ENCODE measurements around the gene CEACAM21.

The CEACAM21 gene

DNA sequence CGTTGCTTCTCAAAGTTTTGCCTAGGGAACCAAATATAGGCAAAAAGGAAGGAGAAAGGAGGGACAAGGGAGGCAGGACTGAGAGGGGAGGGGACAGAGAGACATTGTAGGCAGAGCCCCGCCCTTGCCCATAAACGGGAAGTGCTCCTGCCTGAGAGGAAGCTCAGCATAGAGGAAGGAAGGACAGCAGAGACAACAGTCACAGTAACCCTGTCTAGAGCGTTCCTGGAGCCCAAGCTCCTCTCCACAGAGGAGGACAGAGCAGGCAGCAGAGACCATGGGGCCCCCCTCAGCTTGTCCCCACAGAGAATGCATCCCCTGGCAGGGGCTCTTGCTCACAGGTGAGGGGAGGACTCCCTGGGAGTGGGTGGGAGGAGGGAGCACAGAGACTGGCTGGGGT, at the start of gene CEACAM21:
CEACAM21 (plus strand) TSS at position 169 of the 400 bp plus-strand sequence; CDS start at position 278, 109 bp downstream.
- Histone ChIP-seq H3K27me3 (ENCODE audit: control insufficient read depth, insufficient read depth, low read length) (peaks cover 7% of the 10 kb centered on the region), H3K4me3 (ENCODE audit: low read length) (no peak within 1 kb of the TSS)

DNA sequence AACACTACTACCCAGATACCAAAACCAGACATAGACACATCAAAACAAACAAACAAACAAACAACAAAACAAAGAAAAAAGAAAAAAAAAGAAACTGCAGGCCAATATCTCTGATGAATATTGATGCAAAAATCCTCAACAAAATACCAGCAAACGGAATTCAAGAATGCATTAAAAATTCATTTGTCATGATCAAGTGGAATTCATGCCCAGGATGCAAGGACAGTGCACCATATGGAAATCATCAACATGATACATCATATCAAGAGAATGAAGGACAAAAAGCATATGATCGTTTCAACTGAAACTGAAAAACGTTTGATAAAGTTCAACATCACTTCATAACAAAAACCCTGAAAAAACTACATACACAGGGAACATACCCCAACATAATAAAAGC, 48.9 kb upstream of the CEACAM21 start:
- H3K9ac ChIP-seq (ENCODE audit: low read length): no peak overlapping the region
- no peaks in the 10 kb centered on the region for H3K36me3 ChIP-seq (ENCODE audit: control insufficient read depth, insufficient read depth, low read length)
- H3K4me3 ChIP-seq (ENCODE audit: low read length): no peak overlapping the region
- H3K4me1 ChIP-seq (ENCODE audit: control insufficient read depth, insufficient read depth, low read length): peaks cover 3% of the 10 kb centered on the region
- H3K9me3 ChIP-seq (ENCODE audit: control insufficient read depth, low read length): no peaks in the 10 kb centered on the region
- peaks cover 24% of the 10 kb centered on the region for H3K27me3 ChIP-seq (ENCODE audit: control insufficient read depth, insufficient read depth, low read length)

More for the DNA sequence above, at the start of gene CEACAM21:
- no peak within 1 kb of the TSS for H3K9ac ChIP-seq (ENCODE audit: low read length)
- H3K4me1 ChIP-seq (ENCODE audit: control insufficient read depth, insufficient read depth, low read length): no peaks in the 10 kb centered on the region
- H3K9me3 ChIP-seq (ENCODE audit: control insufficient read depth, low read length): no peaks in the 10 kb centered on the region
- H3K36me3 ChIP-seq (ENCODE audit: control insufficient read depth, insufficient read depth, low read length): no peaks in the 10 kb centered on the region

DNA sequence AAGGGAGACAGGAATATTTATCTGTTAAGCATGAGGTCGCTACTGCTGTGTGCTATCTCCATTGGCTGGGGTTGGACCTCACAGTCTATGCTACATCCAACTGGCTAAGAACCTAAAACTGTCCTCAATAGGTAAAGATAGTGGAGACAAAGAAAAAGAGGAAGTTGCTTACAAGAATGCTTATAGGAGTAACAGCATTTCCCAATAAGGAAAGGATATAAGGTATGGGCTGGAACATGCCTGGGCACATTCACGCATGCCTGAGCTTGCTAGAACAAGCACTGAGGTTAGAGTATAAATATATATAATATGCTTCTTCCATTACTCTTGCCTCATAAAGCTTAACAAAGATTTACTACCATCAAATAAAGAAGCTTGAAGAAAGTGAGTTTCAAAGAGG, 47.9 kb upstream of the CEACAM21 start:
- no peak overlapping the region for H3K9ac ChIP-seq (ENCODE audit: low read length)
- no peaks in the 10 kb centered on the region for H3K9me3 ChIP-seq (ENCODE audit: control insufficient read depth, low read length)
- H3K4me3 ChIP-seq (ENCODE audit: low read length): no peak overlapping the region
- H3K4me1 ChIP-seq (ENCODE audit: control insufficient read depth, insufficient read depth, low read length): no peaks in the 10 kb centered on the region
- no peaks in the 10 kb centered on the region for H3K36me3 ChIP-seq (ENCODE audit: control insufficient read depth, insufficient read depth, low read length)
- peaks cover 14% of the 10 kb centered on the region for H3K27me3 ChIP-seq (ENCODE audit: control insufficient read depth, insufficient read depth, low read length)

DNA sequence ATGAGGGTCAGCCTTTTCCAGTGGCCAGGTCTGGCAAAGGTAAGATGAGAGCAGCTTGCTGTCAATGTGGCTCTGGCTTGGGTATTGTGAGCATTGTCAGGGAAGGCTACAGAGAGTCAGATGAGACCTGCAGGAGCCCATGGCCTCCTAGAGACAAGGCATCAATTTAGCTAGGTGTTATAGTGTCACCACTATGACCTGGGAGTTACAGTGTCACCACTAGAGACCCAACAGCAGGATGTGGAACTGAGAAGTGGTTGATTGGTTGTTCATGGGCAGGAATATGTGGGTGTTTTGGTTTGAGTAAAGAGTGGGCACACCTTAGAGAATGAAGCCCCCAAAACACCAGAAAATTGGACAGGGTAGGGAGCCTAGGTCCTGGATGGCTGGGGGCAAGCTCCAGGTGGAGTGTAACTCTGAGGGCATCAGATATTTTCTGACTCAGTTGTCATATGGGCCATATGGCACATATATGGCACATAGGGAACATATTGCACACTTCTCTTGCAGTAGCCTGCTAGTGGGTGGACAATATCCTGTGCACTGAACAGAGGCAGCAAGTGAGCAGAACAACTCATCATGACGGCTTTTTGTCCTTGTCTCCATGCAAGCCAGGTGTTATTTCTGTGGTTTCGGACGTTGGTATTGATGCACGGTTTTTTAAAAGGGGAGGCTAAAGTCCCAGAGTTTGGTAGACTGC, 46.3 kb upstream of the CEACAM21 start:
- H3K4me1 ChIP-seq (ENCODE audit: control insufficient read depth, insufficient read depth, low read length): no peaks in the 10 kb centered on the region
- no peak overlapping the region for H3K4me3 ChIP-seq (ENCODE audit: low read length)
- H3K36me3 ChIP-seq (ENCODE audit: control insufficient read depth, insufficient read depth, low read length): no peaks in the 10 kb centered on the region
- H3K9ac ChIP-seq (ENCODE audit: low read length): no peak overlapping the region
- no peaks in the 10 kb centered on the region for H3K27me3 ChIP-seq (ENCODE audit: control insufficient read depth, insufficient read depth, low read length)
- no peaks in the 10 kb centered on the region for H3K9me3 ChIP-seq (ENCODE audit: control insufficient read depth, low read length)

DNA sequence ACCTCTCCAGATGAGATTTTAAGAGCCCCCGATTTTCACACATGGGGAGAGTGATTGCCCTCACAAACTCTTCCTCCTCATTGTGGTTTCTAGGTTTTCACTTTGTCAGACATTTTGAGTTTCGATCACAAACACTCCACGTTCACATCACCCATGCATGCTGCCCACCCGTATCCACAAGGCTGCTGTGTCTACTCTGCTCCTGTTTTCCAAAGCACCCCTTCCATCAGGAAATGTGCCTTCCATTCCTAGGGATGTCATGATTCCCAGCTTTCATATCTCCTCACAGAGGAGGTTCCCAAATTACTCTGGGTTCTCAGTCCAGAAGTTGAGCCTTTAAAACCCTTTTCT, 45.8 kb upstream of the CEACAM21 start:
- Histone ChIP-seq H3K27me3 (ENCODE audit: control insufficient read depth, insufficient read depth, low read length) (no peaks in the 10 kb centered on the region), H3K36me3 (ENCODE audit: control insufficient read depth, insufficient read depth, low read length) (no peaks in the 10 kb centered on the region), H3K4me3 (ENCODE audit: low read length) (no peak overlapping the region), H3K9me3 (ENCODE audit: control insufficient read depth, low read length) (no peaks in the 10 kb centered on the region), H3K4me1 (ENCODE audit: control insufficient read depth, insufficient read depth, low read length) (no peaks in the 10 kb centered on the region), H3K9ac (ENCODE audit: low read length) (no peak overlapping the region)

DNA sequence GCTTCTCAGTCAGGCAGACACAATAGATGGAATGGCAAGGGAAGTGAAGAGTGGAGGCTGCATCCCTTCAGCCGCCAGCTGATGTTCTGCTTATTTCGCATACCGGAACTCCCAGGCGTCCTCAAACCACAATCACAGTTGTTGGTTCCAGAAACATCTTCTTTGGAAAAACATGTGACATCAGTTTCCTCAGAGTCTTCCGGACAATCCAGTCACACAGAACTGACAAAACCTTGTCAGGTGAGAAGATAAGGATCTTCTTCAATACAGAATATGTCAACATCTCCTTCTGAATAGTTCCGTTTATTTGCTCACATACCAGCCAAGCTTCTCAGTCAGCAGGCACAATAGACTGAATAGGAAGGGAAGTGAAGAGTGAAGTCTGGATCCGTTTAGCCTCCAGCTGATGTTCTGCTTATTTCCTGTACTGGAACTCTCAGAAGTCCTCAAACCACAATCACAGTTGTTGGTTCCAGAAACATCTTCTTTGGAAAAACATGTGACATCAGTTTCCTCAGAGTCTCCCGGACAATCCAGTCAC, 45.1 kb upstream of the CEACAM21 start:
- Histone ChIP-seq H3K4me1 (ENCODE audit: control insufficient read depth, insufficient read depth, low read length) (no peaks in the 10 kb centered on the region), H3K27me3 (ENCODE audit: control insufficient read depth, insufficient read depth, low read length) (no peaks in the 10 kb centered on the region), H3K9ac (ENCODE audit: low read length) (no peak overlapping the region), H3K4me3 (ENCODE audit: low read length) (no peak overlapping the region), H3K9me3 (ENCODE audit: control insufficient read depth, low read length) (no peaks in the 10 kb centered on the region), H3K36me3 (ENCODE audit: control insufficient read depth, insufficient read depth, low read length) (no peaks in the 10 kb centered on the region)

DNA sequence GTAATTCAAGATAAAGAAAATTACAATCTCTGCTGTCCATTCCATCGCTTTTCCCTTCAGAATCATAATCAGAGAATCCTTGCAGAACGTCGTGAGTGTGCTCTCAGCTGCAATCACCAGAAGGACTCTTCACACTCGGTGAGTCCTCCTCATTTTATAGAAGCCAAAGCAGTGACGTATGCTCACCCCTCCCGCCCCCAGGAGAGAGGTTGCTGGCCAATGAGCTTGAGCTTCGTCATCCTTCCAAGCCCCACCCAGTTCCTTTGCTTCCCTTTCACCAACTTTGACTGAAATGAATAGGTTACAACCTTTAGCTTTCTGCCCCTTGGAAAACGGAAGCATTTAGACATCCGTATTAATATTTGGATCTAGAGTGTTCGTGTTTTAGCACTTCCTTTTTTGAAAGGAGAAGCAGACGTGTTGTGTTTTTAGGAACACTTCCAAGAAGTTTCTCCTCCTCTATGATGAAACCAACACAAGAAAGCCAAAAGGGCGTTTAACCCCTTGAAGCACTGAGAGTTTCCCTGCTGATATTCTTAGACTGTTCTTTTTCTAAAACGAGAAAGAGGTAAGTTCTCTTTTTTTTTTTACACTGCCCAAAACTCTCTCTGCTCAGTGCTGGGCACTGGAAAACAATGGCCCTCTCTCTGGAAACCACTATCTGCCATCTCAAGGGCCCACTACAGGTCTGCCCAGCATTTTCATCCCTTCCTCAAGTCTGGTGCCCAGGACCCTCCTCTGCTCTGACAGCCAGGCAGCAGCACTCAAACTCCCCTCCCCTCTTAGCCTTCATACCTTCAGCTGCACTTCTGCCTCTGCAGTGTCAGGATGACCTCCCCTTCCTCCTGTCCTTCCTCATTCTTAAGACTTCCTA, 44.3 kb upstream of the CEACAM21 start:
- H3K4me3 ChIP-seq (ENCODE audit: low read length): no peak overlapping the region
- H3K36me3 ChIP-seq (ENCODE audit: control insufficient read depth, insufficient read depth, low read length): no peaks in the 10 kb centered on the region
- no peak overlapping the region for H3K9ac ChIP-seq (ENCODE audit: low read length)
- no peaks in the 10 kb centered on the region for H3K27me3 ChIP-seq (ENCODE audit: control insufficient read depth, insufficient read depth, low read length)
- no peaks in the 10 kb centered on the region for H3K4me1 ChIP-seq (ENCODE audit: control insufficient read depth, insufficient read depth, low read length)
- H3K9me3 ChIP-seq (ENCODE audit: control insufficient read depth, low read length): no peaks in the 10 kb centered on the region

DNA sequence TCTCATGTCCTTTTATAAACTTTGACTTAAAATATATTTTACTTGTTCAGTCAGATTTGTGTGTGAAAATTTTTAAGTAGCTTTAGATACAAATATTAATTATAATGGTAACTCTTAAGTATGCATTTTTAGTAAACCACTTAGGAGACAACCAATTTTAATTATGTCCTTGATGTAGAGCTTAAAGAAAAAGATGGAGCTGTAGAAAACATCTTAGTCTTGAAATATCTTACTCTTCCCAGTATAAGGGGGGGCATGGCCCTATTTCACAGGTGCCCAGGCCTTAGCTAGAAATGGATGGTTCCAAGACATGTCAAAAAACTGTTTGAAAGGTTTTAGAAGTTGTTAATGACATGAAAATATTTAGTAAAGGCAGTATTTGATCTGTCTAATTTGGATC, 43.4 kb upstream of the CEACAM21 start:
- no peak overlapping the region for H3K9ac ChIP-seq (ENCODE audit: low read length)
- H3K4me1 ChIP-seq (ENCODE audit: control insufficient read depth, insufficient read depth, low read length): no peaks in the 10 kb centered on the region
- no peaks in the 10 kb centered on the region for H3K36me3 ChIP-seq (ENCODE audit: control insufficient read depth, insufficient read depth, low read length)
- no peaks in the 10 kb centered on the region for H3K9me3 ChIP-seq (ENCODE audit: control insufficient read depth, low read length)
- H3K4me3 ChIP-seq (ENCODE audit: low read length): no peak overlapping the region
- no peaks in the 10 kb centered on the region for H3K27me3 ChIP-seq (ENCODE audit: control insufficient read depth, insufficient read depth, low read length)

DNA sequence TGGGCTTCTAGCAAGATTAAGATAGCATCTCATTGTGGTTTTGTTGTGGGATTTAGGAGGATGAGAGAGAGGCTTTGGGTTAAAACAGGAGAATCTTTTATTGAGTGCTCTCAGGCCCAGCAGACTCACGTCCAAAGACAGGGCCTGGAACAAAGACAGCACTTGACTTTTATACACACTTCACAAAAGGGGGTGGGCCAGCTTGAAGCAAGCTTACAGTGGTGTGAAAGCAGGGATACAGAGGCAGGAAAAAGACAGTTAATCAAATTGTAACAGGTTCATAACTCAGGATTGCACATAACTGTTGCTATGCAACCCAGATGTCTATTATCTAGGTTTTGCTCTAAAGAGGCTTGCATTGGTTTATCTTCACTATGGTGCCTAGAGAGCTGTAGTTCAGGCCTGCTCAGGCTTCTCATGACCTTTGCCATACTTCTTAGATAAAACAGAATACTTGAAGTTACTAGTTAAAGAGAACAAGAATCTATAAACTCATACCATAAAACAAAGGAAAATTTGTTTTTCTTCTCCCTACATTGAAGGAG, 42.2 kb upstream of the CEACAM21 start:
- Histone ChIP-seq H3K9ac (ENCODE audit: low read length) (no peak overlapping the region), H3K9me3 (ENCODE audit: control insufficient read depth, low read length) (no peaks in the 10 kb centered on the region), H3K36me3 (ENCODE audit: control insufficient read depth, insufficient read depth, low read length) (no peaks in the 10 kb centered on the region), H3K4me3 (ENCODE audit: low read length) (no peak overlapping the region), H3K4me1 (ENCODE audit: control insufficient read depth, insufficient read depth, low read length) (no peaks in the 10 kb centered on the region), H3K27me3 (ENCODE audit: control insufficient read depth, insufficient read depth, low read length) (no peaks in the 10 kb centered on the region)

DNA sequence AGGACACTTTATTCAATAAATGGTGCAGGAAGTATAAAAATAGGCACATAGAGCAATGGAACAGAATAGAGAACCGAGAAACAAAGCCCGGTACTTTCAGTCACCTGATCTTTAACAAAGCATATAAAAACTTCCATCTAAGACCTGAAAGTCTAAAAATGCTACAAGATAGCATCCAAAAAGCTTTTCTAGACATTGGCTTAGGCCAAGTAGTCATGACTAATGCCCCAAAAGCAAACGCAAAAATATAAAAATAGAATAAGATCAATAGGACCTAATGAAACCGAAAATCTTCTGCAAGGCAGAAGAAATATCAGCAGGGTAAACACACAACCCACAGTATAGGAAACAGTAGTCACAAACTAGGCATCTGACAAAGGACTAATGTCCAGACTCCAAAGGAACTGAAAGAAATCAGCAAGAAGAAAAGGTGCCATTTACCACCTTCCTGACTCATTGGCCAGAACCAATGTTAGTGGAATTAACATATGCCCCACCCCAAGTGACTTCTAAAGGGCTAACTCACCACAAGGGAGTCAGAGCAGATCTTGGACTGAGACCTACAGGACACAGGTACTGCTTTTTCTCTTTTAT, 40.8 kb upstream of the CEACAM21 start:
- Histone ChIP-seq H3K9me3 (ENCODE audit: control insufficient read depth, low read length) (no peaks in the 10 kb centered on the region), H3K9ac (ENCODE audit: low read length) (no peak overlapping the region), H3K36me3 (ENCODE audit: control insufficient read depth, insufficient read depth, low read length) (no peaks in the 10 kb centered on the region), H3K4me1 (ENCODE audit: control insufficient read depth, insufficient read depth, low read length) (no peaks in the 10 kb centered on the region), H3K4me3 (ENCODE audit: low read length) (no peak overlapping the region), H3K27me3 (ENCODE audit: control insufficient read depth, insufficient read depth, low read length) (no peaks in the 10 kb centered on the region)

DNA sequence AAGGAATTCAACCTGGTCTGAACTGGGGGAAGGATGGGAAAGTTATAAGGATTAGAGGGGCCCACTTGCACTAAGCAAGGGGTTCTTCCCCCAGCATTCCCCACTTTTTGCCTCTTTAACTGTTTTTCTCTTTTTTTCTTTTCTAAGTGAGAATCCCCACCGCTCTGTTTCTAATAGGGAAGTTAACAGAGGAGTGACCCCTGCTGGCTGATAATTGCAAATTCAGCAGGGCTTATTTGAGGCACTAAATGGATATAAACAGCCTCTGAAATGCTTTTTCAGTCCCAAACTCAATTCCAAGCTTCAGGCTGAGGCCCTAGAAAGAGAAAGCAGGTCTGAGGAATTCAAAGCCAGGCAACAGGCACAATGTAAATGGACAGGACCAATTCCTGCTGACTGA, 38.2 kb upstream of the CEACAM21 start:
- Histone ChIP-seq H3K27me3 (ENCODE audit: control insufficient read depth, insufficient read depth, low read length) (peaks cover 4% of the 10 kb centered on the region), H3K4me3 (ENCODE audit: low read length) (no peak overlapping the region), H3K9me3 (ENCODE audit: control insufficient read depth, low read length) (no peaks in the 10 kb centered on the region), H3K9ac (ENCODE audit: low read length) (no peak overlapping the region), H3K36me3 (ENCODE audit: control insufficient read depth, insufficient read depth, low read length) (no peaks in the 10 kb centered on the region), H3K4me1 (ENCODE audit: control insufficient read depth, insufficient read depth, low read length) (no peaks in the 10 kb centered on the region)
